GM23338 (cell line): Measurements from ENCODE around the gene ARL5B. TPM values are rescaled to one million over a fixed set of nuclear protein-coding genes. Genes with fewer than 3 reads are reported as not detected.
A peak's percentile ranks its signal among the peaks of the same experiment; 100 is the strongest.

Experiments used
- ATAC-seq: fragments of 200-7000 bp; cut with Tn5 transposase; 3 replicates; pipeline ENCODE4 v1.9.1; 2020
- DNase-seq: peaks from one replicate; pipeline ENCODE4 v3.0.0-alpha.2; 2015; ENCODE audit warnings: low spot score
- H2AFZ ChIP-seq: fragments of 200-600 bp; sonication (generic); 2 replicates; pipeline ENCODE4 v1.8.0; 2016; ENCODE audit warnings: antibody characterized with exemption, mild to moderate bottlenecking, moderate library complexity
- H3F3A ChIP-seq: fragments of 200-600 bp; sonication (generic); replicated peaks from 2 replicates; pipeline ENCODE4 v1.8.0; 2017; ENCODE audit warnings: antibody characterized with exemption, mixed run types, low read depth
- H3K27ac ChIP-seq: fragments of 200-600 bp; sonication (generic); 2 replicates; pipeline ENCODE4 v1.6.1; 2016; ENCODE audit warnings: low read depth
- H3K27me3 ChIP-seq: fragments of 200-600 bp; sonication (generic); 2 replicates; pipeline ENCODE4 v1.8.0; 2016; ENCODE audit warnings: mild to moderate bottlenecking, mixed run types, moderate library complexity; ENCODE audit not compliant: insufficient read depth
- H3K36me3 ChIP-seq: fragments of 200-600 bp; sonication (generic); 2 replicates; pipeline ENCODE4 v1.8.0; 2016; ENCODE audit warnings: mild to moderate bottlenecking; ENCODE audit not compliant: insufficient read depth
- H3K4me1 ChIP-seq: fragments of 200-600 bp; sonication (generic); 2 replicates; pipeline ENCODE4 v1.8.0; 2016; ENCODE audit warnings: mild to moderate bottlenecking, moderate library complexity; ENCODE audit not compliant: insufficient read depth
- H3K4me2 ChIP-seq: fragments of 200-600 bp; sonication (generic); 2 replicates; pipeline ENCODE4 v1.7.1; 2017; ENCODE audit warnings: mixed run types
- H3K4me3 ChIP-seq: fragments of 200-600 bp; sonication (generic); 2 replicates; pipeline ENCODE4 v1.6.1; 2016; ENCODE audit warnings: mixed run types
- H3K79me2 ChIP-seq: fragments of 200-600 bp; sonication (generic); replicated peaks from 2 replicates; pipeline ENCODE4 v1.8.0; 2017; ENCODE audit warnings: mild to moderate bottlenecking; ENCODE audit not compliant: insufficient read depth
- H3K9me2 ChIP-seq: fragments of 200-600 bp; sonication (generic); 2 replicates; pipeline ENCODE4 v1.8.0; 2017; ENCODE audit not compliant: insufficient read depth
- H4K20me1 ChIP-seq: fragments of 200-600 bp; sonication (generic); replicated peaks from 2 replicates; pipeline ENCODE4 v1.8.0; 2017; ENCODE audit warnings: mild to moderate bottlenecking; ENCODE audit not compliant: insufficient read depth
- H3K27ac Mint-ChIP-seq: 2 replicates; pipeline ENCODE4 v1.8.0; 2020; ENCODE audit warnings: inconsistent platforms, mild to moderate bottlenecking, moderate library complexity, mixed read lengths
- H3K27me3 Mint-ChIP-seq: 3 replicates; pipeline ENCODE4 v1.8.0; 2022; ENCODE audit warnings: low read depth, mild to moderate bottlenecking, moderate library complexity, mixed read lengths, inconsistent platforms; ENCODE audit not compliant: insufficient read depth, poor library complexity
- H3K36me3 Mint-ChIP-seq: 3 replicates; pipeline ENCODE4 v1.8.0; 2021; ENCODE audit warnings: low read depth, mild to moderate bottlenecking, inconsistent platforms, moderate library complexity, mixed read lengths
- H3K4me1 Mint-ChIP-seq: 3 replicates; pipeline ENCODE4 v1.8.0; 2020; ENCODE audit warnings: mild to moderate bottlenecking, inconsistent platforms, mixed read lengths
- H3K4me3 Mint-ChIP-seq: 3 replicates; pipeline ENCODE4 v1.8.0; 2021; ENCODE audit warnings: moderate library complexity, mild to moderate bottlenecking, inconsistent platforms, mixed read lengths
- H3K9me3 Mint-ChIP-seq: 3 replicates; pipeline ENCODE4 v1.8.0; 2020; ENCODE audit warnings: moderate library complexity, mild to moderate bottlenecking, inconsistent platforms, mixed read lengths
- CTCF ChIP-seq, 2 experiments: fragments of 200-600 bp in 1 of 2; sonication (generic) in 1 of 2; conservative IDR thresholded peaks; 2 replicates each; pipeline versions ENCODE4 v1.5.1 to v1.6.1; 2016 to 2017; ENCODE audit warnings: antibody characterized with exemption in 2 of 2, low read depth in 2 of 2, mild to moderate bottlenecking in 2 of 2, moderate library complexity in 1 of 2
- ETS1 ChIP-seq: IDR thresholded peaks from 2 replicates; pipeline ENCODE4 v1.6.1; 2016; ENCODE audit warnings: antibody characterized with exemption
- EZH2 ChIP-seq: fragments of 200-600 bp; sonication (generic); IDR thresholded peaks from one replicate; pipeline ENCODE4 v1.8.0; 2017; ENCODE audit warnings: antibody characterized with exemption, mild to moderate bottlenecking, low read depth; ENCODE audit not compliant: unreplicated experiment
- EZH2phosphoT487 ChIP-seq: fragments of 200-600 bp; sonication (generic); IDR thresholded peaks from one replicate; pipeline ENCODE4 v1.8.1; 2018; ENCODE audit warnings: antibody characterized with exemption; ENCODE audit not compliant: unreplicated experiment
- JUNB ChIP-seq: IDR thresholded peaks from one replicate; pipeline ENCODE4 v1.6.1; 2016; ENCODE audit warnings: antibody characterized with exemption; ENCODE audit not compliant: unreplicated experiment
- NANOG ChIP-seq: IDR thresholded peaks from 2 replicates; pipeline ENCODE4 v1.6.1; 2016; ENCODE audit warnings: antibody characterized with exemption, borderline replicate concordance
- REST ChIP-seq: IDR thresholded peaks from one replicate; pipeline ENCODE4 v1.6.1; 2018; ENCODE audit warnings: antibody characterized with exemption; ENCODE audit not compliant: unreplicated experiment
- ZNF114 ChIP-seq: fragments of 250-450 bp; sonication (Bioruptor Pico); IDR thresholded peaks from 2 replicates; pipeline ENCODE4 v1.5.0; 2020; ENCODE audit warnings: mild to moderate bottlenecking, moderate library complexity
- ZNF331 ChIP-seq: fragments of 250-450 bp; sonication (Bioruptor Pico); IDR thresholded peaks from 2 replicates; pipeline ENCODE4 v1.5.0; 2020; ENCODE audit warnings: low read depth, mild to moderate bottlenecking, moderate library complexity
- polyA plus RNA-seq: library from polyadenylated mRNA; unstranded; fragments of >200 nt; fragmentation: Nextera tagmentation; extraction: Ambion mirVana; gene quantifications from 2 replicates; pipeline ENCODE4 v1.2.1, GENCODE V29; 2016
- total RNA-seq: library from RNA; depleted of rRNA; stranded (reverse); fragments of >200 nt; shearing (Covaris generic); gene quantifications from 2 replicates; pipeline ENCODE4 v1.2.3, GENCODE V29; 2014

The ARL5B gene
- total and polyA plus RNA-seq, 2 experiments from 2014 or later: 22.8 to 76.4 TPM

- Mint-ChIP-seq H3K36me3 (no peaks in the 10 kb centered on the region), H3K4me1 (no peaks in the 10 kb centered on the region), H3K27ac (no peak overlapping the region), H3K4me3 (no peak overlapping the region), H3K27me3 (no peaks in the 10 kb centered on the region), H3K9me3 (no peaks in the 10 kb centered on the region)
- Histone ChIP-seq H3K27me3 (no peaks in the 10 kb centered on the region), H3K9me2 (no peaks in the 10 kb centered on the region), H3F3A (no peaks in the 10 kb centered on the region), H3K36me3 (no peaks in the 10 kb centered on the region), H3K79me2 (no peaks in the 10 kb centered on the region), H3K4me2 (no peak overlapping the region), H3K4me1 (peaks cover 3% of the 10 kb centered on the region), H3K4me3 (no peak overlapping the region), H4K20me1 (no peaks in the 10 kb centered on the region), H3K27ac (no peak overlapping the region), H2AFZ (peak overlapping the region; percentile 43; the same call in 1 of the 2 replicates)
- DNase-seq (peak; percentile 36), ATAC-seq (peak; percentile 74)
- TF ChIP-seq JUNB: no peak
- TF ChIP-seq CTCF (conservative IDR thresholded peaks at IDR 0.05; ENCODE audit: low read depth in 2 of 2): peak in 1 of 2 experiments; percentile 43; a peak in 2 of 4 replicates
Observed at GRCh38 chr10:18710201-18710653, 51.0 kb downstream of the ARL5B start.

- Histone ChIP-seq H3K4me3 (no peak overlapping the region), H3K27me3 (no peaks in the 10 kb centered on the region), H3K4me2 (no peak overlapping the region), H3K36me3 (no peaks in the 10 kb centered on the region), H4K20me1 (no peaks in the 10 kb centered on the region), H3K27ac (no peak overlapping the region), H3K9me2 (no peaks in the 10 kb centered on the region), H3F3A (no peaks in the 10 kb centered on the region), H3K79me2 (no peaks in the 10 kb centered on the region), H2AFZ (no peak overlapping the region), H3K4me1 (peaks cover 4% of the 10 kb centered on the region)
- DNase-seq (no peak), ATAC-seq (no peak)
- Mint-ChIP-seq H3K36me3 (no peaks in the 10 kb centered on the region), H3K27ac (no peak overlapping the region), H3K27me3 (no peaks in the 10 kb centered on the region), H3K9me3 (no peaks in the 10 kb centered on the region), H3K4me1 (peaks cover 3% of the 10 kb centered on the region), H3K4me3 (no peak overlapping the region)
- TF ChIP-seq ZNF331 (CRISPR knock-in tag) (no peak), ETS1 (no peak), JUNB (no peak), EZH2phosphoT487 (no peak), NANOG (no peak), REST (no peak), EZH2 (no peak), CTCF (conservative IDR thresholded peaks at IDR 0.05; ENCODE audit: low read depth in 2 of 2) (no peak), ZNF114 (no peak)
Observed at GRCh38 chr10:18713077-18713476, 53.8 kb downstream of the ARL5B start.
